Stimulated activated CD4-positive, alpha-beta T cell treated with anti-CD3 and anti-CD28 coated beads, Interleukin-2, amount 100 ng/mL, for 24 hours (primary cell): ENCODE results near the gene EPHB2.
"Not testable (repeated sequence)": the region's sequence is repeated elsewhere in the genome, so short reads cannot be mapped to it uniquely, and the experiment has no call there.

Experiments used
- DNase-seq, 2 donors: peaks; one replicate each; pipeline ENCODE4 v3.0.0-alpha.2; 2020

EPHB2 gene

DNA sequence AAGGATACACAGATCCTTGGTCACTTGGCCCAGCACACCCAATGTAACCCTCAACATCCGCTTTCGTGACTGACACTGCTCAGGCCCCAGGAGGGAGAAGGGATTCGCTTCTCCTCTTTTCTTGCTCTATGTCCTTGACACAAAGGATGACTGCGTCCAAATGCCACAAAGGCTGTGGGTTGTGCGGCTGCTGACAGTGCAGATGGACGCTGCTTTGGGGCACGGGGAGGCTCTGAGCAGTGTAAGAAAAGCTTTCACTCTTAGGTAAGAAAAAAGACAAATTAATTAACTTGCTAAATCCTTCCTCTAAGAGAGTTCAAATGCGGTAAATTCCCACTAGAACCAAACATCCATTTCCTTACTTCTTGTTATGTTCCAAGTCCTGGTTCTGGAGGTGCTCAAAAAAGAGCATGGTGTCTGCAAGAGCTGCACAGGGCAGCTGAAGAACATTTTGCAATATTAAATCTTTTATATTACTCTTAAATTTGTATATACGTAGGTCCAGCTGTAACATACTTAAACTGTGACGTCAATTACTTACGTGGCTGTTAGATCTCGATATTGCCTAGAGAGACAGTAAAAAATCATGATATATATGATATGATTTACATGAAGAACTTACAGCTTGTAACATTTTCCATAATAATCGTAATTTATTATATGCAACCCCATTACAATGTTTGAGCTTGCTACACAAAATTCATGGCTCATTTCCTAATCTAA is 19.4 kb upstream of the EPHB2 start:
- DNase-seq = no peak

DNA sequence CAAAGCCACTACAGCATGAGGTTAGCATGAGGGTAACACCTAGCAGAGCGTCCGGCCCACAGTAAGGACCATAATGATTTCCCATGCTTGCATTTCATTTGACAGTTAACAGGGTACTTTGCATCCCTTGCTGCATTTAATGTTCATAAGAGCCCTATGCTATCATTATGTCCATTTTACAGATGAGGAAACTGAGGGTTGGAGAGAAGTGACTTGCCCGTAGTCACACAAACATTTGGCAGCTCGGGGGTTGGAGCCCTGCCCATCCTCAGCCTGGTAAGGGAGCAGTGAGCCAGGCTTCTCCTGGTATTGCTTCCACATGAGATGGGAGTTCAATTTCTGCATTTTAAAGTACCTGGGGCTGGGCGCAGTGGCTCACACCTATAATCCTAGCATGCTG is 16.5 kb upstream of the EPHB2 start:
- no peak for DNase-seq

DNA sequence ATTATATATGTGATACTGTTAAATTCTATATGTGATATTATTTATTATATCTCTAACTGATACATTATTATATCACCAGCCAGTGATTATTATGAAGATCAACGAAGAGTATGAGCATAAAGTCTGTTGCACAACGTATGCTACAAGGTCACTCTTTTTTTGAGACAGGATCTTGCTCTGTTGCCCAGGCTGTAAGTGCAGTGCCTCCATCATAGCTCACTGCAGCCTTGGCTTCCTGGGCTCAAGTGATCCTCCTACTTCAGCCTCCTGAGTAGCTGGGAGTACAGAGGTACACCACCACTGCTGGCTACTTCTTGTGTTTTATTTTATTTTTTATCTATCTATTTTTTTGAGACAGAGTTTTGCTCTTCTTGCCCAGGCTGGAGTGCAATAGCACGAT is 14.0 kb upstream of the EPHB2 start:
- DNase-seq = no peak

DNA sequence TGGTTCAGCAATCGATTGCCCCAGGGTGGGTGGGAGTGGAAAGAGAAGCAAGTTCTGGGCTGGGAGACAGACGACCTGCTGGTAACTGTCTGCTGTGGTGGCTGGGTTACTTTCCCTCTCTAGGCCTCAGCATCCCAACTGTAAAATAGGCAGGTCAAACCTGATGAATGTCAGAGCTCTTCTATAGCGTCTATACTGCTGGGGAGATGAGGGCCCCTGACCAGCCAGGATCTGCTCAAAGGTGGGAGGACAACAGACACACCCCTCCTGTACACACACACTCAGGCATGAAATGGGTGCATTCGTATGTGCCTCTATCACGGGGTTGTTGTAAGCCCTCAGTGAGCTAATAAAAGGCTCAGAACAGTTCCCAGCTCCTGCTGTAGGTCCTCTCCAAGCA is 12.7 kb upstream of the EPHB2 start:
- DNase-seq = no peak

DNA sequence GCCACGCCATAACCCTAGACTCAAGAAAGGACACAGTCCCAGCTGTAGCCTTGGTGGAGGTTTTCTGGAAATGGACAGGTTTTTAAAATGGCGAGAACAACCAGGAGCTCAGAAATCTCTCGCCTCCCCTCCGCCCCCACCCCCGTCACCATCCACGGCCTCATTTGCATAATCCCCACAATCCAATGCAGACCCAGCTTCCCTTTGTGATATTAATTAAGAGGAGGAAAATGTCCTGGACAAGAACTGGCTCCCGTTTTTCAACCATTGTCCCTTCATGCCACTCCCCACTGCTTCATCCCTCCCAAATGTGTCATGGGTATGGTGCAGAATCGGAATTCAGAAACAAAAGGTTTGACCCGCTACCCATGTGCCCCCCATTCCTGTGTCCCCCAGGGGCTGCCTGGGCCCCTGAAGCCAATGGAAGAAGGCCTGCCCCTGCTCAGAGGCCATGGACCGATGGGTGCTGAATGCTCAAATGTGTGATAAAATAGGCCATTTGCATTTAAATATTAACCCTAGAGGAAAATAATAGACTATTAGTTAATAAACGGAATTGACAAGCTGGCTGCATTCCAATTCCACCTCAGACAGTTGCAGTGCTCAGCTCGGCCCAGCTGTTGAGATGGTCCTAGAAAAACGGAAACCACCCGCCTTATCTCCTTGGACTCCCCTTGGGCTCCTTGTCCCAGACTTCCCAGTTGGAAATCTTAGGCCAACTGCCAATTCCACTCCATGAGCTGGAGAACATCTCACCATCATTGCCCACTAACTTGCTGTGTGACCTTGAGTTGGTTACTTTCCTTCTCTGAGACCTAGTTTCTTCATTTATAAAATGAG is 10.7 kb upstream of the EPHB2 start:
- DNase-seq = no peak

DNA sequence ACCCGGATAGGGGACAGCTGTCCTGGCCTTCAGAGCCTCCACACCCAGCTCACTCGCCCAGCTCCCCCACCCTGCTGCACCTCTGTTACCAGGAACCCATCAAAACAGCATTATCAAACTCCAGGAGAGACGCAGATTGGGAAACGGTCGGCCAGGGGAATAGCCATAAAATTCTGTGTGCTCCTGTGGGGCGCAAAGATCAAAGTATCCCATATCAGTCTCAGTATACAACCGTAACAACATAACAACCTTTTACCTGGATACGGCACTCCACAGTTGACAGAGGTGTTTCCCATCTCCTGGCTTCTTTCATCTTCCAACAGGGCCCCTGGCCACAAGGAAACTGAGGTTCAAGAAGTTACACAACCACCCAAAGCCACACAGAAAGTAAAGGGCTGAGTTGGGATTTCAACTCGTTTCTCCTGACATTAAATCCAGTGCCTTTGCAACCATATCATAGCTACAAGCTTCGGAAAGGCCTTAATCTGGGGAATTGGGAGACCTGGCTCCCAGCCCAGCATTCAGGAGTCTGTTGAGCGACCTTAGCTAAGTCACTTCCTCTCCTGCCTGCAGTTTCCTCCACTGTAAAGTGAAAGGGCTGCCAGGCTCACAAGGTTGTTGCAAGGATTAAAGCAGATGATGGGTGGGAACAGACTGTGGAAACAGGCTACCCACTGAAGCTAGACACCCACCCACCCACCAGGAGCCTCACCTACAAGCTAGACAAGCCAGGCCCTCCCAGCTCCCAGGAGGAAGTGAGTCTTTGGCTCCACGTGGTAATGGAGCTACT is 8.1 kb upstream of the EPHB2 start:
- no peak for DNase-seq

DNA sequence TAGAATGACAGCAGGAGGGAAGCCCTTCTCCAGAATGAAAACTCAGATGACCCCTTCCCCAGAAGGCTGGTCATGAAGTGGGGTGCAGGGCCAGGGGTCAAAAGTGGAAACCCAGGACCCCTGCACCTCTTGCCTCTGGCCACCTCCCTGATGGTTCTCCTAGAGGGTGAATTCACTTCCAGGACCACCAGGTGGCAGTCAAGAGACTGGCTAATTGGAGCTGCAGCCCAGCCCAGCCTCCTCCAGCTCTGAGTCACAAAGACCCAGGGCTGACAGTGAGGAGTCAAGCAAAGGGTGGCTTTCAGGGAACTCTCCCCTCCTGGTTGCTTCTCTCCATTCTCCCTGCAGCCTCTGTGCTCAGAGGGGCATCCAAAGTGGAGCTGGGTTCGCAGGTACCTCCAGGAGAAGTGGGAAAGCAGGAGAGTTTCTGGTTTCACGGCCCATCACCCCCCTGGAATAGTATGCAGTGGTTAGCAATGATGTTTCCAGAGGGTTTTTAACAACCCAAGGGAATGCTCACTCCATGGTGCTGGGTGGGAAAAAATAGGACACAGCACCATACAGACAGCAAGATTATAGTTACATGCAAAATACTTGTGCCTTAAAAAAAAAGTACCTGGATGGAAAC is 6.1 kb upstream of the EPHB2 start:
- DNase-seq = peak; percentile 79 to 87

DNA sequence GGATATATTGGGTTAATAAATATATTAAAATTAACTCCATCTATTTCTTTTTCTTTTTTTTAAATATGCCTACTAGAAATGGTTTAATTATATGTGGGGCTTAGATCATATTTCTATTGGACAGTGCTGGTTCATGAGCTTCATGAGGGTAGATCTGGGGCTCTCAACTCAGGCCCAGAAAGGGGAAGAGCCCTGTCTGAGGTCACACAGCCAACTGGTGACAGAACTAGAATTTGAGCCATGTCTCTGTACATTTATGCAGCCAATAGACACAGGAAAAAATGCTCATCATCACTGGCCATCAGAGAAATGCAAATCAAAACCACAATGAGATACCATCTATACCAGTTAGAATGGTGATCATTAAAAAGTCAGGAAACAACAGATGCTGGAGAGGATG is 5.1 kb upstream of the EPHB2 start:
- no peak for DNase-seq

DNA sequence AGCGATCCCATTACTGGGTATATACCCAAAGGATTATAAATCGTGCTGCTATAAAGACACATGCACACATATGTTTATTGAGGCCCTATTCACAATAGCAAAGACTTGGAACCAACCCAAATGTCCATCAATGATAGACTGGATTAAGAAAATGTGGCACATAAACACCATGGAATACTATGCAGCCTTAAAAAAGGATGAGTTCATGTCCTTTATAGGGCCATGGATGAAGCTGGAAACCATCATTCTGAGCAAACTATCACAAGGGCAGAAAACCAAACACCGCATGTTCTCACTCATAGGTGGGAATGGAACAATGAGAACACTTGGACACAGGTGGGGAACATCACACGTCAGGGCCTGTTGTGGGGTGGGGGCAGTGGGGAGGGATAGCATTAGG is 4.5 kb upstream of the EPHB2 start:
- DNase-seq = not testable (repeated sequence)

DNA sequence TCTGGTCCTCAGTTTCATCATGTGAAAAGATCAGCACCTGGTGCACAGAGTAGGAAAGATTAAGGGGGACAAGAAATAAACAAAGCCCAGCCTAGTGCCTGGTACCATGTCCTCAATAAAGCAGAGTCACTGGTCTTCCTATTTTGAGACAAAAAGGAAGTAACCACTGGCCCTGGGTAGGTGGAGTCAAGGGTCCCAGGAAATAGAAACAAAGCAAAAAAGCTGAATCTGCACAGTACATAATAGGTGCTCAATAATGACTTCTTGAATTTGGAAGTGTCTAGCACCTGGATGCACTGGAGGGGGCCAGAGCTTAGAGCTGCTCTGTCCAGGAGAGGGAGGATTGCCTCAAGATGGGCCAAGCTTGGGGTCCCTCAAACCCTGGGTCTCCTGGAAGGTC is 1.9 kb upstream of the EPHB2 start:
- DNase-seq = no peak

DNA sequence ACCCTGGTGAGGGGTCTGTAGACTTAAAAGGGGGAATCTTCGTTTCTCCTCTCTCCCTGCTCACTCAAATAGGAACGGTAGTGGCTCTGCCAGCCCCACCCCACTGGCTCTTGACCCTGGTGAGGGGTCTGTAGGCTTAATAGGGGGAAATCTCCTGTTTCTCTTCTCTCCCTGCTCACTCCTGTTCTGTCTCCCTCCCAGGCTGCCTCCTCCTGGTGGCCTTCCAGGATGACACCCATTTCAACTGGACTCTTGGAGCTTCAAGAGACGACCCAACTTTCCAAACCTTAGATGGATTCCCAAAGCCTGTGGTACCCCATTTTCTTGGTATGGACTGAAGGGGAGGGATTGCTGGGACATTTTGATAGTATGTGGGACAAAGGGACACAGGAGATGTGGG is 1.4 kb upstream of the EPHB2 start:
- DNase-seq = no peak

DNA sequence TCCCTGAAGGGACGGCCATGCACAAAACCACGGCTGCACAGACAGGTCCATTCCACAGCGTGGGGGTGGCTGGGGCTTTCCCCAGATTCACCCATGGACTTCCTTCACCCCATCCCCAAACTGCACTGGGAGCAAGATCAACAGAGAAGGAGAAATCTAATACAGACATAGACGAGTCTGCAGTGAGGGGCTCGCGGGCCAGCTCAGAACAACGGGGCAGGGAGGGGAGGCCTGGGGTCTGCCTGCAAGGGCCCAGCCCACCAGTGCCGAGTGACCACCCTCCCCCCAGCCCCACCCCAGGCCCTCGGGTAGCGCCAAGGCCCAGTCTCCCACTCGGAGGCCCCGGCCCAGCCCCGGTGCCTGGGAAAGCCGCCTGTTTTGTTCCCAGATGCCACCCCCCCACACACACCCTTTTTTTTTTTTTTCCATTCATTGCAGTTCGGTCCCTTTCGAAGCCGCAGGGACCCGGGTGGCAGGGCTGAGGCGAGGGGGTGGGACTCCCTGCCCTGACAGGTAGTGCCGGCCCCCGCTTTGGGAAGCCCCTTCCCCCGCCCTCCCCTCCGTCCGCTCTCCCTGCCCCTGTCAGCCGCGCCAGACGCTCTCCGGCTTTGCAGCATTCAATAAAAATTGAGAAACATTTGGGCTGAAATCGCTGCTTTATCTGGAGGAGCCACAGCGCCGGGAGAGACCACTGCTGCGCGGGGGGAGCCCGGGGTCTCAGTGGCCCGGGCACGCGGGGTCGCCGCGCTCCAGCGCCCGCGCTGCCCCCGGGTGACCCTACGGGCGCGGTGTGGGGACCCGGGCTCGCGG is 543 bp upstream of the EPHB2 start:
- DNase-seq = peak; percentile 39 to 47

DNA sequence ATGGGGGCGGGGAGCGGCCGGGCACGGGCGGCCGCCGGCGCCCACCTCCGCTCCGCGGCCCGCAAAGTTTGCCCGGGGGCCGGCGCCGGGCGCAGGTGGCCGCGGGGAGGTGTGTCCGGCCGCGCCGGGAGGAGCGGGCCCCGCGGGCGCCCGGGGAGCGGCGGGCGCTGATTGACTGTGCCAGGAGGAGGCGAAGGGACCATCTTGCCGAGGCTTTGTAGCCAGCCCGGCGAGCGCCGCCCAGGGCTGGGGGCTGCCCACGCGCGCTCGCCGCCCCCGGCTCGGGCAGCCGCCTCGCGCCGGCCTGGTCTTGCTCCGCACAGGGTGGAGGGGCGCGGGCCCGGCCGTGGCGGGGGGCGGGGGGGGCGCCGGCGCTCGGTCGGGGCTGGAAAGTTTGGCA is 432 bp downstream of the EPHB2 start:
- no peak for DNase-seq

DNA sequence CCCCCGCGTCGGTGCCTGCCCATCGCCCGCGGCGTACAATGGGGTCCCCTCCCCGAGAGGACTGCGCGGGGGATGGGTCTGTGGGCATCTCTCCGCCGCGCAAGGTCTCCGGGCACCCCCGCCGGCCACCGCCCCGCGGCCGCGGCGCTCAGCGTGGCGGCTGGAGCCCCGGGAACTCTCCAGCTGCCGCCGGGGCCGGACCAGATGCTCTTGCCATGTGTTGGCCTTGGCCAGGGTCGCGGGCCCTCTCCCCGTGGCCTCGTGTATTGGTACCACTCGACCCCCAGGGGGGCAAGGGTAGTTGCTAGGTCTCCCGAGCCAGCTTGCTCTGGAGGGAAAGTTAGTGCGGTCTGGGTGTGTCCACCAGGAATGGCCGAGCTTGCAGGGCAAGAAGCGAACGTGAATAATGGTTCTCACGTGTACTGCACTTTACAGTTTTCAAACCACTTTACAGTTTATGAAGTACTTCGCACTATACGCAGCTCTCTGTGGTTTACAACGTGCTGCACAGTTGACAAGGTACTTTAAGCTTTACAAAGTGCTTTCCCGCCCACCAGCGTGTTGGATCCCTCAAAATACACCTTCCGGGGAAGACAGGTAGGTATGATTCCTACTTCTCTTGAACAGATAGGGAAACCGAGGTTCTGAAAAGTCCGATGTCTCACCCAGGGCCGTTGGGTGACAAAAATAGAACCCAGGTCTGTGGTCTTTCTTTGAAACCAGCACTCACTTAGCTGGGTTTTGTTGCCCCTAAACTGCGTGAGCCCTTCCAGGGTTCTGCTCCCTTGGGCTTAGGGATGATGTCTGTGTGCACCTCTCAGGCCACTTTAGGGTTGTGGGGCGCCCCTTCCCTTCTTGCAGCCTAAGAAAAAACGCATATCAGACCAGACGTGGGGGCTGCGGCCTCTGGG is 1.2 kb downstream of the EPHB2 start:
- DNase-seq = no peak

DNA sequence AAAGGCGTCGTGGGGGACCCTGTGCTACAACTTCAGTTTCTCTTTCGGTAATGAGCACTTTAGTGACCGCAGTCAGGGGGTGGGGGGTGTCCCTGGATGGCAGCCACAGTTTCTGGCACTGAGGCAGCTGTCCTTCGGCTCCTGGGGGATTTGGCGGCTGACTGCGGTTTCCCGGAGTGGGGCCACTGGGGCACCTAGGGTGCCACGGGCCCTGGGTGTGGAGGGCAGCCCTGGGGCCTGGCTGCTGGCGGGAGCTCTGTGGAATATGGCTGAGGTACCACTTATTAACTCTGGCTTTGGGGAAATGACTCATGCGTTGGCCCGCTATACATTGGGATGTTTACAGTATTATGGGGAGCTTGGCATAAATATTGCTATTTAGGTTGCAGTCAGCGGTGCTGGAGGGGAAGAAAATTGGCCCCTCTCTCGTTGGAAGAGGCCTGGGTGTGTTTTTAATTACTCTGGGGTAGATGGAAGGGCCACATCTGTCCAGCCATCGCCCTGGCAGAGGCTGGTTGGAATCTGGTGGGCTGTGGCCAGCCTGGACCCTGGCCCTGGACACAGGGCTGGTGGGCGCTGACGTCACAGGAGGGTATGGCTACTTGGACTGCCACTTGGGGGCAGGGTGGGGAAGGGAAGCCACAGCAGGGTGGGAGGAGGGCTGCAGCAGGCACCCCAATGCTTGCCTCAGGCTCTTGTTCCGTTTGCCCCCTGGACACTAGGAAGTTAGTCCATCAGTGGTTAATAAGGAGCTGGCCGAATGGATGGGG is 2.0 kb downstream of the EPHB2 start:
- DNase-seq = peak; percentile 37 to 60

DNA sequence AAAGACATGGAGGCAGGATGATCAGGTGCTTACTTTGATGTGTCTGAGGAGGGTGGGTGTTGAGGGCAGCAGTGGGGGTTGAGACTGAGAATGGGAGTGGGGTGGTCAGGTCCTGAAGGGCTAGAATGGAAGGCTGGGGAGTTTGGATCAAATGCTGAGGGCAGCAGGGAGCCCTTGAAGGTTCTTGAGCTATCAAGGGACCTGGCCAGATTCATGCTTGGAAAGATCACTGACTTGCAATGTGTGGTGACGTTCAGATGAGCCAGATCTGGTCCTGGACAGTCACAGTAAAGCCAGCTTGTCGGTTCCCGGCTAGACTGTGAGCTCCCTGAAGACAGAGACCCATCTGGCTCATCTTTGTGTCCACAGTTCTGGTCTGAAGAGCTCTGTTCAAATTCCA is 3.8 kb downstream of the EPHB2 start:
- no peak for DNase-seq

DNA sequence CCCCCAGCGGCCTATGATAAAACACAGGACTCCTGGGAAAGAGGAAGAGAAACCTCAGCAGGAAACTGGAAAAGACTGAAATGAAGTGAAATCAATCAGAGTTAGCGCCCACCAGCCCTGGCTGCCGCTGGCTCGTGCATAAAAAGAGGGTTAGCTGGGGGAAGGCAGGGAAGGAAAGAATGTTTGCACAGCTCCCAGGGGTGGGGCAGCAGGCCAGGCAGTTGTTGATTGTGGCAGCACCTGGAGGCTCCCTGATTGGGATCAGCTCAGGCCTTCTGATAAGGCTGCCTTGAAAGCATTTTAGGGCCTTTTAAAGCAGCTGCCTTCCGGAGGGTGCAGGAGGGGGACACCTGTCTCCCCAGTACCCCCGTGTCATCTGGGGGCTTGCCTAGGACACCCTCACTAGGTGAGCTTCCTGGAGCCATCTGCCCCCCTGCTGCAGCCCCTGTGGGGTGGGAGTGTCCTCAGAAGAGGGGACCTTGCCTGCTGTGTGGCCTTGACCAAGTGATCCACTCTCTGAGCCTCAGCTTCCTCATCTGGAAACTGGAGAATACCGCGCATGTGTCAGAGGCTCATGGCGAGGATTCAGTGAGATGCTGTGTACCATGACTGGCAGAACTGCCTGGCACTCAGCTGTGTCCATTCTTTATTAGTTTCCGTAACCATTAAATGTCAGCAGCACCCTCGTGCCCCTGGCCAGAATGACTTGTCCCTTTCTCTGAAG is 6.6 kb downstream of the EPHB2 start:
- no peak for DNase-seq

DNA sequence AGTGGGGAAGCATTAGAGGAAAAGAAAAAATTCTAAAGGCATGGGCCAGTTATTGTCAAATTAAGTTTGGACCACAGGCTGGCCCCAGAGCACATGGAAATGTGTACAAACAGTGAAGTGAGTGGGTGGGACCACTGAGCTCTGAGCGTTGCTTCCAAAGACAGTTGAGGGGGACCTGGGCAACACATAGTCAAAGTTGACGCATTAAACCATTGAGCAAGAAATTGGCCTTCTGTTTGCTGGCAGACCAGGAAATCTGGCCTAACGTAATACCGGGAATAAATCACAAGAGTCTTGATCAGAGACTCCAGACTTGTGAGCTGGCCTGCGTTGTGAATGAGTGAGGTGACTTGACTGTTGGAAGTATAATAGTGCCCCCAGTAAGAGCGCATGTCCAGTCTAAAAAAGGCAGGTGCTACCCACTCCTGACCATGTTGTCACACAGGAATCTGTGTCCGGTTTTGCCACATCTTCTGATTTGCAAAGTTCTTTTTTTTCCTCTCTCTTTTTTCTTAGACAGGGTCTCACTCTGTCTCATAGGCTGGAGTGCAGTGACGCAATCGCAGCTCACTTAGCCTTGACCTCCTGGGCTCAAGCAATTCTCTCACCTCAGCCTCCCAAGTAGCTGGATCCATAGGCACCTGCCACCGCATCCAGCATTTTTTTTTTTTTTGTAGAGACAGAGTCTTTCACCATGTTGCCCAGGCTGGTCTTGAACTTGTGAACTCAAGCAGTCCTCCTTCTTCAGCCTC is 10.7 kb downstream of the EPHB2 start:
- DNase-seq = no peak
